NB4 (cell line): Measurements from ENCODE around the gene CDK14.

Source experiments
- DNase-seq: peaks from one replicate; pipeline ENCODE4 v3.0.0; 2010; ENCODE audit warnings: low read depth
- H3K4me3 ChIP-seq: one replicate; pipeline ENCODE4 v1.5.1; 2011; ENCODE audit warnings: mild to moderate bottlenecking, low read depth, low read length, moderate library complexity
- MYC ChIP-seq: IDR thresholded peaks from 2 replicates; pipeline ENCODE4 v1.6.1; 2011; ENCODE audit warnings: low read depth, low read length
- POLR2A ChIP-seq: IDR thresholded peaks from 2 replicates; pipeline ENCODE4 v1.6.1; 2011; ENCODE audit warnings: mild to moderate bottlenecking; ENCODE audit not compliant: insufficient read length; ENCODE audit errors: extremely low read depth
- TF ChIP-seq, protein P1 (sequence below): IDR thresholded peaks from 2 replicates; pipeline ENCODE4 v1.6.1; 2011; ENCODE audit warnings: low read depth, low read length
- TF ChIP-seq, protein P2 (sequence below): IDR thresholded peaks from one replicate; pipeline ENCODE4 v1.5.1; 2012; ENCODE audit warnings: low read depth, low read length

CDK14 gene

DNA sequence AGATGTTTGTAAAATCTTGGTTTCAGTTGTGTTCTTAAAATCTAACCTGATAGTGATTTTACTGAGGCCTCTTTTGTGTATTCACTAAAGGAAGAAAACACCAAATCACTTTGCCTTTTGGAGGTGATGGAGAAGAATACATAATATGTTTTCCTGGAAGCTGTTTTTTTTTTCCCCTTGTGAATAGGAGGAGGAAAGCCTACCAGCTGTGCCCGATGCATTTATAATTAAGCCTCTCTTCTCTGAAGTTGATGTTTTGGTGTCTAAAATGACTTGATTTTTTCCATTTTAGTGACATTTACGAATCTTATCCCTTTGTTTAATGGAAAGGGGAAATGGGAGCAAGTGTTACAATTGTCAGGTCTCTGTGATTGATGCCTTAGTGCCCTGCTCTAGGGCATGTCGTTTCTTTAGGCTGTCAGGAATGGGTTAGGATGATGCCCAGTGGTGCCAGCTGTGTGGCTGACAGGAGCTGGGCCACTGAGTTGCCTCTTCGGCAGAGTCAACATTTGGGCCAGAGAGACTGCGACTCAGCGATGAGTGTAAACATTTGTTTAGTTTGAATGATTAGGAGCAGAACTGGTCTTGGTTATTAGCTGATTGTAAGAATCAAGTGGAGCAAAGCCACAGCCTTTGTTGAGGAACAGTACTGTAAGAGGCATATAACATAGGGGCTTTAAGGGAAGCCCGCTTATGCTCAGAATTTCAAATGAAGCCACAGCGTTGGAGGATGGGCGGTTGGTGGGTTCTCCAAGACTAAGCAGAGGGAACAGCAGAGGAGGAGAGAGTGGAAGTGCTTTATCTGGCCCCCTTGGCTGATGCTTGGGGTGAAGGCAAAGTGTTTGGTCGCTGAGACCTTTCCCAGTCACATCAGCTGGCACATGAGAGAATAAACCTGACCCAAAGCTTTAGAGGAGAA is 81.6 kb downstream of the CDK14 start:
- TF ChIP-seq MYC (no peak), POLR2A (no peak)
- TF ChIP-seq, protein P1, sequence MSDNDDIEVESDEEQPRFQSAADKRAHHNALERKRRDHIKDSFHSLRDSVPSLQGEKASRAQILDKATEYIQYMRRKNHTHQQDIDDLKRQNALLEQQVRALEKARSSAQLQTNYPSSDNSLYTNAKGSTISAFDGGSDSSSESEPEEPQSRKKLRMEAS: no peak
- TF ChIP-seq, protein P2, sequence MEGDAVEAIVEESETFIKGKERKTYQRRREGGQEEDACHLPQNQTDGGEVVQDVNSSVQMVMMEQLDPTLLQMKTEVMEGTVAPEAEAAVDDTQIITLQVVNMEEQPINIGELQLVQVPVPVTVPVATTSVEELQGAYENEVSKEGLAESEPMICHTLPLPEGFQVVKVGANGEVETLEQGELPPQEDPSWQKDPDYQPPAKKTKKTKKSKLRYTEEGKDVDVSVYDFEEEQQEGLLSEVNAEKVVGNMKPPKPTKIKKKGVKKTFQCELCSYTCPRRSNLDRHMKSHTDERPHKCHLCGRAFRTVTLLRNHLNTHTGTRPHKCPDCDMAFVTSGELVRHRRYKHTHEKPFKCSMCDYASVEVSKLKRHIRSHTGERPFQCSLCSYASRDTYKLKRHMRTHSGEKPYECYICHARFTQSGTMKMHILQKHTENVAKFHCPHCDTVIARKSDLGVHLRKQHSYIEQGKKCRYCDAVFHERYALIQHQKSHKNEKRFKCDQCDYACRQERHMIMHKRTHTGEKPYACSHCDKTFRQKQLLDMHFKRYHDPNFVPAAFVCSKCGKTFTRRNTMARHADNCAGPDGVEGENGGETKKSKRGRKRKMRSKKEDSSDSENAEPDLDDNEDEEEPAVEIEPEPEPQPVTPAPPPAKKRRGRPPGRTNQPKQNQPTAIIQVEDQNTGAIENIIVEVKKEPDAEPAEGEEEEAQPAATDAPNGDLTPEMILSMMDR: no peak
- DNase-seq: no peak
- H3K4me3 ChIP-seq: no peak overlapping the region

- no peak overlapping the region for H3K4me3 ChIP-seq
- DNase-seq: no peak
- no peak for TF ChIP-seq MYC
Measured at GRCh38 chr7:90678986-90679385, 82.9 kb downstream of the CDK14 start.

DNA sequence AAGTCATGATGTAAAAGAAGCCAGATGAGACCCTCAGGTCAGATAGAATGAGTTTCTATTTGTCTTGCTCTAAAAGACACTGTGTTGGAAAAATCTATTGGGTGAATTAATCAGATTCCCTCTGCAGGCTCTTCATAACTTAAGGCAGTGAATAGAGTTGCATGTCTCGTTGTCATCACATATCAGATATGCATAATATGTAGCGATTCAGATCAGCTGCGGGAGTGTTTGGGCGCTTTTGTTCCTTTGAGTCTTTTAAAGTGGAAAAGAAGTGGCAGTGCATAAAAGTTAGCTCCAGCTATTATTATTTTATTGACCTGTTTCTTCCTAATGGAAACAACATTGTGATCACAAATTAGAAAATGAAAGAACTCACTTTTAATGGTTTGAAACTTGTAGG is 84.4 kb downstream of the CDK14 start:
- H3K4me3 ChIP-seq: no peak overlapping the region
- DNase-seq: no peak
- TF ChIP-seq MYC: no peak
- no peak for TF ChIP-seq POLR2A
- TF ChIP-seq, protein P1: no peak
- TF ChIP-seq, protein P2: no peak

GRCh38 chr7:90681336-90682022 is 85.4 kb downstream of the CDK14 start:
- H3K4me3 ChIP-seq: no peak overlapping the region
- TF ChIP-seq POLR2A: no peak
- TF ChIP-seq, protein P1: no peak
- TF ChIP-seq MYC: no peak
- TF ChIP-seq, protein P2: no peak

DNA sequence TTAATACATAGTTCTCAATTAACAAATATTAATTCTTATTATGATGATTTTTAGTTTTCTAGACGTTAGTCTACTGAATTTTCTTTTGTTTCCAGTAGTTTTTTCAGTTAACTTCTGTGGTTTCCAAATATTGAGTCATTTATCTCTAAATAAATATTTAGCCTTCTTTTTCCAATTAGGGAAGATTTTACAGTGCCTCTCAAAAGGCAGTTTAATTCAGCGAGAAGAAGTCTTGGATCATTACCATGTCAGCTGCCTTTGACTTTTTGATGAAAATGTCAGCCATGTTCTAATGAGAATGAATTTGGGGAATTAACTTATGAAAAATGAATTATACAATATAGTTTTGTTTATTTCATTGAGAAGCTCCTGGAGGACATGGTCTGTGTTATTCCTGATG is 90.0 kb downstream of the CDK14 start:
- H3K4me3 ChIP-seq: no peak overlapping the region
- no peak for DNase-seq
- TF ChIP-seq, protein P1: no peak
- TF ChIP-seq, protein P2: no peak

More at GRCh38 chr7:90681336-90682022, 85.4 kb downstream of the CDK14 start:
- no peak for DNase-seq

- TF ChIP-seq, protein P1: no peak
- TF ChIP-seq MYC: no peak
- TF ChIP-seq, protein P2: no peak
- TF ChIP-seq POLR2A: no peak
- no peak for DNase-seq
- H3K4me3 ChIP-seq: no peak overlapping the region
Measured at GRCh38 chr7:90688810-90689209, 92.7 kb downstream of the CDK14 start.
